H1 (cell line): ENCODE measurements around the gene SPTAN1. TPM values are rescaled to one million over a fixed set of nuclear protein-coding genes. Genes with fewer than 3 reads are reported as not detected.

ENCODE experiments used
- CEBPB ChIP-seq: IDR thresholded peaks from 2 replicates; pipeline ENCODE4 v1.6.1; 2012; ENCODE audit warnings: low read depth, low read length
- polyA plus RNA-seq, 7 experiments: library from polyadenylated mRNA; depleted of rRNA in 3 of 7; stranded (reverse) in 5 of 7; unstranded in 2 of 7; fragments of >200 nt in 5 of 7; fragments of 200-250 nt in 2 of 7; gene quantifications; 1 replicate in 5 of 7; 2 replicates in 1 of 7; 4 replicates in 1 of 7; pipeline versions ENCODE4 v1.2.1 to v1.2.3, GENCODE V29; 2011 to 2013; ENCODE audit warnings: missing spikeins in 2 of 7, mixed read lengths in 2 of 7
- total RNA-seq: library from RNA; stranded (reverse); fragmentation: NEBNext Ultra II Directional; extraction: Animal tissue kit (Norgen Biotek cat#: 25700); gene quantifications from 2 replicates; pipeline ENCODE4 v1.2.1, GENCODE V29; 2021
- TF ChIP-seq, protein P1 (sequence below): IDR thresholded peaks from 2 replicates; pipeline ENCODE4 v1.6.1; 2012; ENCODE audit warnings: inconsistent platforms

Gene SPTAN1
- total and polyA plus RNA-seq, 2 of the 8 experiments (the other 6 are each of a cell fraction or from before 2014, with no cell fraction given) = 182 to 216 TPM

DNA sequence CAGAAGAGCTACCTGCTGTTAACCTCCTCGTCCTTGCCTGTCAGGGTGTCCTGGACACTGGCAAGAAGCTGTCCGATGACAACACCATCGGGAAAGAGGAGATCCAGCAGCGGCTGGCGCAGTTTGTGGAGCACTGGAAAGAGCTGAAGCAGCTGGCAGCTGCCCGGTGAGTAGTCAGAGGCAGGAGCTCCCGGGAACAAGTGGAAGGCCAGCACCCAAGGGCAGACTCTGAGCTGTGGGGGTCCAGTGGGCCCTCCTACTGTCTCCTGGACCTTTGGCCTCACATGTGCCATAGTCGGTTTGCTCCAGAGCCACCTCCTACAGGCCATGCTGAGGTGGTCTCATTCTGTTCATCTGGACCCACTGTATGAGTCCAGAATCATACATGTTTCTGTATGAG is 65.6 kb downstream of the SPTAN1 start (continued):
- TF ChIP-seq, protein P1, sequence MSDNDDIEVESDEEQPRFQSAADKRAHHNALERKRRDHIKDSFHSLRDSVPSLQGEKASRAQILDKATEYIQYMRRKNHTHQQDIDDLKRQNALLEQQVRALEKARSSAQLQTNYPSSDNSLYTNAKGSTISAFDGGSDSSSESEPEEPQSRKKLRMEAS = no peak
- TF ChIP-seq CEBPB = no peak
- TF ChIP-seq, all 59 proteins: peak for 0
